PC-3 (cell line): Measurements from ENCODE around the gene RALGPS1. TPM values are rescaled to one million over a fixed set of nuclear protein-coding genes. Genes with fewer than 3 reads are reported as not detected.

Experiments used
- ATAC-seq: fragments of 200-7000 bp; cut with Tn5 transposase; 2 replicates; pipeline ENCODE4 v1.9.1; 2020; ENCODE audit warnings: mild to moderate bottlenecking, moderate library complexity
- BruUV-seq: library from RNA; stranded (reverse); fragments of 400-500 nt; replicated peaks from 2 replicates; lab custom pipeline; 2021; lab: Mats Ljungman, UMichigan
- CTCF ChIA-PET: fragments of 300-600 bp; sonication (Branson Sonifier 250); formaldehyde crosslinking; loops from one replicate; lab custom pipeline; 2022; ENCODE audit warnings: antibody characterized with exemption; lab: Charles Lee
- POLR2A ChIA-PET: fragments of 300-600 bp; sonication (Branson Sonifier 250); formaldehyde crosslinking; loops from one replicate; lab custom pipeline; 2022; ENCODE audit warnings: antibody characterized with exemption; ENCODE audit not compliant: unreplicated experiment; lab: Charles Lee
- DNase-seq: peaks from one replicate; pipeline ENCODE4 v3.0.0-alpha.2; 2015
- H2AFZ ChIP-seq: fragments of 300-600 bp; sonication (generic); 2 replicates; pipeline ENCODE4 v1.6.0; 2016; ENCODE audit warnings: antibody characterized with exemption, low read length
- H3F3A ChIP-seq: fragments of 300-600 bp; sonication (generic); one replicate; pipeline ENCODE4 v1.6.0; 2017; ENCODE audit warnings: antibody characterized with exemption, low read length, control low read depth, mild to moderate bottlenecking; ENCODE audit not compliant: unreplicated experiment
- H3K27ac ChIP-seq: fragments of 300-600 bp; sonication (generic); 2 replicates; pipeline ENCODE4 v1.5.1; 2016; ENCODE audit warnings: mild to moderate bottlenecking, low read length
- H3K27me3 ChIP-seq: fragments of 300-600 bp; sonication (generic); 2 replicates; pipeline ENCODE4 v1.6.1; 2016; ENCODE audit warnings: low read length, mixed read lengths
- H3K36me3 ChIP-seq: fragments of 300-600 bp; sonication (generic); 2 replicates; pipeline ENCODE4 v1.6.1; 2016; ENCODE audit warnings: low read depth, mixed run types, low read length, mixed read lengths
- H3K4me1 ChIP-seq: fragments of 300-600 bp; sonication (generic); 2 replicates; pipeline ENCODE4 v1.5.1; 2016; ENCODE audit warnings: low read length; ENCODE audit not compliant: insufficient read depth
- H3K4me2 ChIP-seq: fragments of 300-600 bp; sonication (generic); 2 replicates; pipeline ENCODE4 v1.6.0; 2016; ENCODE audit warnings: low read length
- H3K4me3 ChIP-seq: fragments of 300-600 bp; sonication (generic); 2 replicates; pipeline ENCODE4 v1.5.1; 2016; ENCODE audit warnings: mild to moderate bottlenecking, low read length, mixed read lengths
- H3K79me2 ChIP-seq: fragments of 300-600 bp; sonication (generic); 2 replicates; pipeline ENCODE4 v1.6.1; 2017; ENCODE audit warnings: low read length, mixed read lengths
- H3K9ac ChIP-seq: fragments of 300-600 bp; sonication (generic); 2 replicates; pipeline ENCODE4 v1.6.0; 2016; ENCODE audit warnings: mild to moderate bottlenecking, low read length
- H3K9me2 ChIP-seq: fragments of 300-600 bp; sonication (generic); replicated peaks from 2 replicates; pipeline ENCODE4 v1.6.1; 2016; ENCODE audit warnings: mixed run types, low read length, mixed read lengths
- H3K9me3 ChIP-seq: fragments of 300-600 bp; sonication (generic); 2 replicates; pipeline ENCODE4 v1.6.1; 2016; ENCODE audit warnings: low read length, mixed read lengths
- H4K20me1 ChIP-seq: fragments of 300-600 bp; sonication (generic); 2 replicates; pipeline ENCODE4 v1.6.1; 2016; ENCODE audit warnings: low read length, mixed read lengths
- EZH2 ChIP-seq: fragments of 300-600 bp; sonication (generic); IDR thresholded peaks from one replicate; pipeline ENCODE4 v1.6.1; 2017; ENCODE audit warnings: antibody characterized with exemption, mild to moderate bottlenecking, low read length; ENCODE audit not compliant: unreplicated experiment
- EZH2phosphoT487 ChIP-seq: fragments of 300-600 bp; sonication (generic); IDR thresholded peaks from 2 replicates; pipeline ENCODE4 v1.6.1; 2018; ENCODE audit warnings: mild to moderate bottlenecking, antibody characterized with exemption, low read length, borderline replicate concordance
- intact Hi-C: fragments of 100-400 bp; cut with micrococcal nuclease; formaldehyde crosslinking; loops from 2 replicates; pipeline ENCODE4 v1.9.0; 2023
- total RNA-seq: library from RNA; depleted of rRNA; stranded (reverse); fragments of >200 nt; gene quantifications from 2 replicates; pipeline ENCODE4 v1.2.3, GENCODE V29; 2014
- TF ChIP-seq, protein P1 (sequence below): fragments of 300-600 bp; sonication (generic); conservative IDR thresholded peaks from 2 replicates; pipeline ENCODE4 v1.5.1; 2017; ENCODE audit warnings: antibody characterized with exemption, low read depth, mild to moderate bottlenecking, low read length

Gene RALGPS1
- total RNA-seq, 1 experiment from 2014 or later: 10.2 TPM

GRCh38 chr9:127113191-127113972 lies 198.8 kb downstream of the RALGPS1 start:
- peak overlapping the region; percentile 56 for H3K4me2 ChIP-seq
- intact Hi-C loops: no loop called here
- H2AFZ ChIP-seq: no peak overlapping the region
- H3K9me2 ChIP-seq: no peaks in the 10 kb centered on the region
- H3K27ac ChIP-seq: peak overlapping the region; percentile 46
- no peaks in the 10 kb centered on the region for H3K27me3 ChIP-seq
- H3K4me3 ChIP-seq: no peak overlapping the region
- no peaks in the 10 kb centered on the region for H3F3A ChIP-seq
- no peaks in the 10 kb centered on the region for H3K36me3 ChIP-seq
- no peaks in the 10 kb centered on the region for H3K9me3 ChIP-seq
- ATAC-seq (no peak), DNase-seq (no peak)
- ChIA-PET CTCF (no interaction called here), POLR2A (no interaction called here)
- H3K9ac ChIP-seq: no peak overlapping the region
- no peak for TF ChIP-seq EZH2phosphoT487
- TF ChIP-seq, protein P1, sequence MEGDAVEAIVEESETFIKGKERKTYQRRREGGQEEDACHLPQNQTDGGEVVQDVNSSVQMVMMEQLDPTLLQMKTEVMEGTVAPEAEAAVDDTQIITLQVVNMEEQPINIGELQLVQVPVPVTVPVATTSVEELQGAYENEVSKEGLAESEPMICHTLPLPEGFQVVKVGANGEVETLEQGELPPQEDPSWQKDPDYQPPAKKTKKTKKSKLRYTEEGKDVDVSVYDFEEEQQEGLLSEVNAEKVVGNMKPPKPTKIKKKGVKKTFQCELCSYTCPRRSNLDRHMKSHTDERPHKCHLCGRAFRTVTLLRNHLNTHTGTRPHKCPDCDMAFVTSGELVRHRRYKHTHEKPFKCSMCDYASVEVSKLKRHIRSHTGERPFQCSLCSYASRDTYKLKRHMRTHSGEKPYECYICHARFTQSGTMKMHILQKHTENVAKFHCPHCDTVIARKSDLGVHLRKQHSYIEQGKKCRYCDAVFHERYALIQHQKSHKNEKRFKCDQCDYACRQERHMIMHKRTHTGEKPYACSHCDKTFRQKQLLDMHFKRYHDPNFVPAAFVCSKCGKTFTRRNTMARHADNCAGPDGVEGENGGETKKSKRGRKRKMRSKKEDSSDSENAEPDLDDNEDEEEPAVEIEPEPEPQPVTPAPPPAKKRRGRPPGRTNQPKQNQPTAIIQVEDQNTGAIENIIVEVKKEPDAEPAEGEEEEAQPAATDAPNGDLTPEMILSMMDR: no peak
- no peak for TF ChIP-seq EZH2
- no TSS peak for BruUV-seq
- H3K4me1 ChIP-seq: peaks cover 29% of the 10 kb centered on the region
- no peaks in the 10 kb centered on the region for H3K79me2 ChIP-seq
- H4K20me1 ChIP-seq: no peaks in the 10 kb centered on the region

- TF ChIP-seq EZH2phosphoT487: no peak
- no peak for TF ChIP-seq EZH2
- TF ChIP-seq, protein P1: no peak
Measured at GRCh38 chr9:127114606-127115005, 200.0 kb downstream of the RALGPS1 start.

DNA sequence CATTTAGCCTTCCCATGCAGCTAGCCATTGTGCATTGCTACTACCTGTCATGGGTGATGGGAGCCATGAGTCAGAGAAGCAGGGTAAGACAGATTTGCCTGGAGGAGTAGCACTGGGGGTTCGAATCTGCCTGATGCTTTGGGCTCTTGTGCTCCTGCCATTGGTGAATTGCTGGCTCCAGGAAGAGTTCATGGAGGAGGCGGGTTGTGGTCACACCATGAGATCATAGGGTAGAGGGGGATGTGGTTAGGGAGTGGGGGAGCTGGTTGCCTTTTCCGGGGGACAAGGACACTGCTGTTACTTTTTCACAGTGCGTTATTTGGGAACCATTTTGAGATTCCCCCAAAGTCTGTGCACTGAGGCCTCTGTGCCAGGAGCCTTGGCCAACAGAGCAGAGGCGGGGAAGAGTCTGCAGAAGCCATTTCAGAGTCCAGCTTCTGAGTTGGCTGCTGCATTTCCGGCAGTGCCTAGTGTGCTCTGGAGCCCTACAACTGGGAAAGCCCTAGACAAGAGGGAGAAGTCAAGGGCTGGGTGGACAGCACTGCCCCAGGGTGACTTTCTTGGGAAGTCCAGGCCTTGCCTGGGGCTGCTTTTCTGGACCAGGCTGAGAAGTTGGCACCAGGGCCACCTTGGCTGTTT lies 201.6 kb downstream of the RALGPS1 start:
- no peak overlapping the region for H3K9ac ChIP-seq
- no peaks in the 10 kb centered on the region for H3K9me2 ChIP-seq
- no peaks in the 10 kb centered on the region for H3K9me3 ChIP-seq
- ChIA-PET POLR2A (no interaction called here), CTCF (no interaction called here)
- DNase-seq: no peak
- BruUV-seq: no TSS peak
- no peaks in the 10 kb centered on the region for H3K27me3 ChIP-seq
- peaks cover 40% of the 10 kb centered on the region for H3K4me1 ChIP-seq
- no peaks in the 10 kb centered on the region for H3K79me2 ChIP-seq
- H3F3A ChIP-seq: no peaks in the 10 kb centered on the region
- H2AFZ ChIP-seq: no peak overlapping the region
- no peak for ATAC-seq
- no peaks in the 10 kb centered on the region for H4K20me1 ChIP-seq
- intact Hi-C loops: no loop called here
- H3K4me2 ChIP-seq: no peak overlapping the region
- TF ChIP-seq EZH2: no peak
- no peak for TF ChIP-seq EZH2phosphoT487
- TF ChIP-seq, protein P1: no peak
- no peak overlapping the region for H3K4me3 ChIP-seq
- H3K27ac ChIP-seq: peak overlapping the region; percentile 53
- no peaks in the 10 kb centered on the region for H3K36me3 ChIP-seq

More at GRCh38 chr9:127114606-127115005, 200.0 kb downstream of the RALGPS1 start:
- Histone ChIP-seq H3K4me3 (no peak overlapping the region), H3K27ac (no peak overlapping the region), H3K9ac (no peak overlapping the region), H4K20me1 (no peaks in the 10 kb centered on the region), H3K9me3 (no peaks in the 10 kb centered on the region), H3K36me3 (no peaks in the 10 kb centered on the region), H3K9me2 (no peaks in the 10 kb centered on the region), H3K79me2 (no peaks in the 10 kb centered on the region), H3K4me1 (peaks cover 29% of the 10 kb centered on the region), H3K4me2 (no peak overlapping the region), H2AFZ (no peak overlapping the region), H3K27me3 (no peaks in the 10 kb centered on the region), H3F3A (no peaks in the 10 kb centered on the region)
- BruUV-seq: no TSS peak
- ATAC-seq (no peak), DNase-seq (no peak)
- ChIA-PET POLR2A (no interaction called here), CTCF (no interaction called here)
- intact Hi-C loops: no loop called here
